ENCODE measurements around the gene ANTXR1. TPM values are rescaled to one million over a fixed set of nuclear protein-coding genes. Genes with fewer than 3 reads are reported as not detected.

ANTXR1 gene
- total RNA-seq, 1 experiment from 2014 or later = 0.66 TPM

GRCh38 chr2:69133898-69134297 is 120.9 kb downstream of the ANTXR1 start:
- no peak for DNase-seq
- peaks cover 28% of the 10 kb centered on the region for H3K27me3 Mint-ChIP-seq (ENCODE audit: unreplicated experiment)
- no TSS peak for BruUV-seq (replicated peaks)
- H3K27ac Mint-ChIP-seq (ENCODE audit: unreplicated experiment) = no peak overlapping the region
- H3K36me3 Mint-ChIP-seq (ENCODE audit: insufficient read depth, unreplicated experiment) = no peaks in the 10 kb centered on the region
- peaks cover 4% of the 10 kb centered on the region for H3K4me1 Mint-ChIP-seq (ENCODE audit: low read depth, unreplicated experiment)
- no peak overlapping the region for H3K4me3 Mint-ChIP-seq (ENCODE audit: low read depth, unreplicated experiment)
- intact Hi-C loops (cut with micrococcal nuclease; ENCODE audit: unreplicated experiment) = no loop called here
- TF ChIP-seq CTCF (IDR thresholded peaks at IDR 0.05; ENCODE audit: unreplicated experiment) = no peak
- no peaks in the 10 kb centered on the region for H3K9me3 Mint-ChIP-seq (ENCODE audit: low read depth, unreplicated experiment)
- CTCF ChIA-PET = no interaction called here

DNA sequence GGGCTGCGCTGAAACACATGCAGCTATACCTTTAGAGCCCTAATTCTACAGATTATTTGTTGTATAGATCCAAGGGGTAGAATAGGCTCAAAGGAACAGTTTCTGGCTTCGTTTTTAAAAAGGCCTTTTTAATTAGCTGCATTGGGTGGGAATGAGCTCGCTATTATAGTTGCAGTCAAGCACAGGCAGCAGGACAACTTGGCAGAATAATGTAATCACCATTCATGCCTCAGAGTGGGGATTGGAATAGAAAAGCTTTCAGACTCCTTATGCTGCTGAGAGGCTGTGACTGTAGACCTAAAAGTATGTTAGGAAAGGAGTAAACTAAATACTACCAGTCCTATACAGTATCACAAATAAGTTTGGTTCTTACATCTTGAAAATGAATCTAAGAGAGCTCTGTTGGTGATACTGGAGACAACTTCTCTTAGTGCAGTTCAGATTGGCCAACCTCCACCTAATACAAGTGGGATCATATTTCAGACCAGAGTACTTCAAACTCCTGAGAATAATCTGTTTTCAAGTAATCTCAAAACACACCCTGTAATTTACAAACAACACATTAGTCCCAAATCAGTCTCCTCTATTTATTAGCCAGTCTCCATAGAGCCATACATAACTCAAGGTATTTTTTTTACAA is 121.4 kb downstream of the ANTXR1 start:
- no peak overlapping the region for H3K4me3 Mint-ChIP-seq (ENCODE audit: low read depth, unreplicated experiment)
- H3K27ac Mint-ChIP-seq (ENCODE audit: unreplicated experiment) = no peak overlapping the region
- BruUV-seq (replicated peaks) = no TSS peak
- H3K4me1 Mint-ChIP-seq (ENCODE audit: low read depth, unreplicated experiment) = peaks cover 9% of the 10 kb centered on the region
- CTCF ChIA-PET = no interaction called here
- no peak for DNase-seq
- H3K9me3 Mint-ChIP-seq (ENCODE audit: low read depth, unreplicated experiment) = no peaks in the 10 kb centered on the region
- H3K36me3 Mint-ChIP-seq (ENCODE audit: insufficient read depth, unreplicated experiment) = no peaks in the 10 kb centered on the region
- peaks cover 23% of the 10 kb centered on the region for H3K27me3 Mint-ChIP-seq (ENCODE audit: unreplicated experiment)
- no peak for TF ChIP-seq CTCF (IDR thresholded peaks at IDR 0.05; ENCODE audit: unreplicated experiment)
- intact Hi-C loops (cut with micrococcal nuclease; ENCODE audit: unreplicated experiment) = no loop called here

DNA sequence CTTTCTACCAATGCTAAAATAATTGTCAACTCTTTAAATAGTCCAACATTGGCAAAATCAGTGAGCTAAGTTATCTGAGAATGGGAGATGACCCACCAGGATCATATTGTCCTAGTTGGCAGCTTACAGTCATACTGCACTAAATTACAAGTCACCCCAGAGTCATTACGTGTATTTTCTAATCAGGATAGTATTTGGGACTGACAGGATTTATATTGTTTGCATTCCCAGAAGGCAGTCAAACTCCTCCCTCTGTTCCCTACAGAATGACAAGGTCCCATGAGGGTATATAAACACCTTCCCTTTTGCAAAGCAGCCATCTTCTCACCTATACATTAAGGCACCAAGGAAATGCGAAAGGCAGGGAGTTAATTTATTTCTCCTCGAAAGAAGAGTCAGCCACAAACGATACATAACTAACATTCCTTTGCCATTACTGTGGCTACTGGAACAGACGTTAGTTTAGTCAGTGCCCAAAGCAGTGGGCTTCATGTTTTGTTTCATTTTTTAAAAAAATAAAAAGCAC is 125.3 kb downstream of the ANTXR1 start:
- TF ChIP-seq CTCF (IDR thresholded peaks at IDR 0.05; ENCODE audit: unreplicated experiment) = no peak
- intact Hi-C loops (cut with micrococcal nuclease; ENCODE audit: unreplicated experiment) = no loop called here
- Mint-ChIP-seq H3K36me3 (ENCODE audit: insufficient read depth, unreplicated experiment) (no peaks in the 10 kb centered on the region), H3K4me3 (ENCODE audit: low read depth, unreplicated experiment) (no peak overlapping the region), H3K9me3 (ENCODE audit: low read depth, unreplicated experiment) (no peaks in the 10 kb centered on the region), H3K27ac (ENCODE audit: unreplicated experiment) (no peak overlapping the region), H3K27me3 (ENCODE audit: unreplicated experiment) (peaks cover 21% of the 10 kb centered on the region), H3K4me1 (ENCODE audit: low read depth, unreplicated experiment) (peaks cover 9% of the 10 kb centered on the region)
- CTCF ChIA-PET = no interaction called here
- BruUV-seq (replicated peaks) = no TSS peak
- peak; percentile 4 for DNase-seq

DNA sequence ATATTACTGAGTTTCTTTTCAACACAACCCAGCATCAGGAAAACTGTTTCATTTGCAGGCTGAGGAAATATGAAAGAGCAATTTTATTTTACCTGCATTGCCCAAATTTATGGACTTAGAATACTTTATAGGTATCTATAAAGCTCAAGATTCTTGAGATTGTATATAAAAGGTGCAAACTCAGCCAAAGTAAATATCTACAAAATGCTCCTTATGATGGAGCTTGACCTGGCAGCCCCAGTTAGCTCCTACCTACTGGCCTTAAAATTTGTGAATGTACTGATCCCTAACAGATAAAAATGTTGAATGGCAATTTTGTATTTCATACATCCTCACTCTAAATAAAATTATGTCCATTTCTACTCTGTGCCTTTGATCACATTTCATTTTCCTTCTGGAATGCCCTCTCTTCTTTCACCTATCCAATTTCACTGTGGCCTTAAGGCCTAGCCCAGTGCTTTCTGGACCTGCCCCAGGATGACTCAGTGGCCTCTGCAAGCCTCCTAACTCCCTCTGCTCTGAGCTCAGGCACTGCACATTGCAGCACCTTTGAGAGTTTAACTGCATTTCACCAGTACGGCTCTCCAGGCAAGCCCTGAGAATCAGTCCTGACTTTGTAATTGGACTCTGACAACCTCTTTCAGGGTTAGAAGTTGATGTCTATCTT is 125.9 kb downstream of the ANTXR1 start:
- no peaks in the 10 kb centered on the region for H3K36me3 Mint-ChIP-seq (ENCODE audit: insufficient read depth, unreplicated experiment)
- CTCF ChIA-PET = no interaction called here

More for the DNA sequence above, 125.9 kb downstream of the ANTXR1 start:
- DNase-seq = peak; percentile 15
- H3K27ac Mint-ChIP-seq (ENCODE audit: unreplicated experiment) = no peak overlapping the region
- no peak for TF ChIP-seq CTCF (IDR thresholded peaks at IDR 0.05; ENCODE audit: unreplicated experiment)
- H3K4me3 Mint-ChIP-seq (ENCODE audit: low read depth, unreplicated experiment) = no peak overlapping the region
- peaks cover 9% of the 10 kb centered on the region for H3K4me1 Mint-ChIP-seq (ENCODE audit: low read depth, unreplicated experiment)
- intact Hi-C loops (cut with micrococcal nuclease; ENCODE audit: unreplicated experiment) = no loop called here
- peaks cover 21% of the 10 kb centered on the region for H3K27me3 Mint-ChIP-seq (ENCODE audit: unreplicated experiment)
- no TSS peak for BruUV-seq (replicated peaks)
- H3K9me3 Mint-ChIP-seq (ENCODE audit: low read depth, unreplicated experiment) = no peaks in the 10 kb centered on the region

Data from Calu3 (cell line).